ENCODE results near the gene GID8.

Gene GID8

DNA sequence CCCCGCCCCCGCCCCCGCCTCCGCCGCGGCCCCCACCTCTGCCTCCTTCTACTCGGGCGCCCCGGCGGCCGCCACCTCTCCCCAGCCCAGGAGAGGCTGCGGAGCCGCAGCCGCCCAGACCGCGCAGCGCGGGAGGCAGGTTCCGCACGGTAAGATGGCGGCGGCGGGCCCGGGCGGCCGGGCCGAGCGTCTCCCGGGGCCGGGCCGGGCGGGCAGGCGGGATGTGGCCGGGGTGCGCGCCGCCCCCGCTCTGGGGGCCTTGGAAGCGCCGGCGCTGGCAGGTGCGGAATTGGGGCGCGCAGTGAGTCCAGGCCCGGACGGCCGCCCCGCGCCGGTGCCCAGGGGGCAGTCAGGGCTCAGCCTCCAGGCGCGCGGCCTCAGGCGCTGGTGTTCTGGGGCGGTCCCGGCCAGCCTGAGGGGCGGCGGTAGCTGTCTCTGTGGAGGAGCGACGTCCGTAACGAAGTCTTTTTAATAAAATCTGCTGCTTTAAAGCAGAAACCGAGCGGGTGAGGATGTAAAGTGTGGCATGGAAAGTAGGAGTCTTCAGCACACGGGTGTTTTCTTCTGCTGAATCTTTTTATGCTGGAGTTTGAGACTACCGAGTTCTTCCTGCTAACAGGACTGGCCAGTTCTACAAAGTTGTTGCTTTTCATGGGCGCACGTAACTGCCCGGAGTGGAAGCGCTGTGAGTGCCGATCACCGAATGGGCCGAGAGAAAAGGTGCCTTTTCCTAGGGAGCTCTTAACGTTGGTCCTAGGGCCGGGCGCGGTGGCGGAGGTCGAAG is at the start of gene GID8:
TSS of gene GID8 (plus strand) at position 43 of the 784 bp plus-strand sequence. CDS start 3,356 bp downstream, outside the sequence.
- in situ Hi-C loops (cut with MboI; ENCODE audit: low sequenced_read_pairs) = no loop called here

DNA sequence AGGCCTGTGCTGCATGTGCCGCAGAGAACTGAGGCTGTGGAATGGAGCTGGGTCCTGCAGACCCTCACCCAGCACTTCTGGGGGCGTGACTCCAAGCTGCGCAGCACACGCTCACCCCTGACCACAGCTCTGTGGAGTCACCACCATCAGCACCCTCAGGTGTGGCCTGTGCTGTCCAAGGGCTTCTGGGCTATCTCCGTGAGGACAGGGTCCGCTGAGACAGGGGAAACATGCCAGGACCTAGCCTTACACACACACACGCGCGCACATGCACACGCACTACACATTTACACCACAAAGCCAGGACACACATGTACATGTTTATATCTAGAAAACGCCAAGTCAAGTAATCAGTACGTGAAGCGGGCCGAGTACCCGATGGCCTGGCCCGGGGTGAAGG is 49.5 kb upstream of the GID8 start:
- in situ Hi-C loops (cut with MboI; ENCODE audit: low sequenced_read_pairs) = no loop called here

DNA sequence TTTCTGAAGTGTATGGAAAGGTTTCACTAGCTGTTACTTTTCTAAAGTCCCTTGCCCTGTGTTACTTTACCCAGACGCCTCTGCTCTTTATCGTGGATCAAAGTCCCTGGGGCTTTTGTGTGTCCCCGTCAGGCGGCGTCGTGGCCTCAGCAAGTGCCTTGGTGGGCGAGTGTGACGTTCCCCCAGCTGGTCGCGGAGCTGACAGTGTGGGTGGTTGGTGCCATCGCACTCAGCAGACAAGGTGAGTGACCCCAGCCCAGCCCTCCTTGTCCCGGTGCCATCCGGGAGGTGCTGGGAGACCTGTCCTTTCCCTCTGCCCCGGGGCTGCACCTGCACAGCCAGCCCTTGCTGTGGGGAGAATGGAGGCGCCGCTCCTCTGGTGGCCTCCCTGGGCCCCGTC is 49.0 kb upstream of the GID8 start:
- in situ Hi-C loops (cut with MboI; ENCODE audit: low sequenced_read_pairs) = no loop called here

DNA sequence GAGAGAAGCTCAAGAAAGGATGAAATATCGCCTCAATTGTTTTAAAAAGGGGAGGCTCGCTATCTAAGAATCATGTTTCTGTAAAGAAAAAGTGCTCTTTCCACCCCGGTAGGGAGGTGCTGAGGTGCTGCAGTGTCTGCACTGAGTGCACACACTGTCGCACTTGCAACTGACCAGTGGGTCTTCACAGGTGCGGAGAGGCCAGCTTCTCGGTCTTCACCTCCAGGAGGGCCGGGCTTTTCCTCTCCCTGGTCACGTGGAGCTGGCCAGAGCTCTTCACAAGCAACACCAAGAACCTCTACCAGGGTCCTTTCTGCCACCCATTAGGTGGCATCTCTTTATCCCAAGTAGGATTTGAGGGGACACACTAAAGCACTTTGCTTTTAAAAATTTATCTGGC is 48.5 kb upstream of the GID8 start:
- in situ Hi-C loops (cut with MboI; ENCODE audit: low sequenced_read_pairs) = no loop called here

DNA sequence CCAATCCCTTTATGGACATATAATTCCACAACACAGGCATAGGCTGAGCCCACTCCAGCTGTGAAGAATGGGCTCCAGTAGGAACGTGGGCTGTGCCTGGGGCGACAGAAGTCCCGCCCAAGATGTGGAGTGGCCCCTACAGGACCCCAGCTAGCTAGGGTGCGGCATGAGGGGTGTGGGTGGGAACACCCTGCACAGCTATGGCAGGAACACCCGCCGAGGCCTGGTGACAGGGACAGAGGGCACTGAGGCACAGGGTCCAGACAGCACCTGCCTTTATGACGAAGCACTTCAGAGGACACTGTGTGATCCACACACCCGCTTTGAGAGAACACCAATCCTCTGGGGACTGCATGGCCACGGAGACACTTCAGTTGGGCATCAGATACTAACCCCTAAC is 48.1 kb upstream of the GID8 start:
- in situ Hi-C loops (cut with MboI; ENCODE audit: low sequenced_read_pairs) = no loop called here

DNA sequence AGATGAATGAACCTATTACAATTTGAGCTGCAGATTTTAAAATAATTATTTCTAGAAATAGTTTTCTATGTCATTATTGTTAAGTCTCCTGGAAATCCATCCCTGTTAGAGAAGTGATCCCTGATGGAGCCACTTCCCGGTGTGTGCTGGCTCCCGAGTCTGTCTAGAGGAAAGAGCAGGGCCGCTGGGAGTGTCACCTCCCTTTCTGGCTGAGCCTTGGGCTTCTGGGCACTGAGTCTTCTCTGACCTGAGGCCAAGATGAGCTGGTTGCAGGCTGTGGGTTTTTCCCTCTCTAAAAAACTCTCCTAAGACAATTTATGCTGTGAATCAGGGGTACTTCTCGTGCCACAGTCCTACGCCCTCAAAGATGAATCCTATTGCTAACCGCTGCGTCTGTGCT is 47.5 kb upstream of the GID8 start:
- in situ Hi-C loops (cut with MboI; ENCODE audit: low sequenced_read_pairs) = no loop called here

DNA sequence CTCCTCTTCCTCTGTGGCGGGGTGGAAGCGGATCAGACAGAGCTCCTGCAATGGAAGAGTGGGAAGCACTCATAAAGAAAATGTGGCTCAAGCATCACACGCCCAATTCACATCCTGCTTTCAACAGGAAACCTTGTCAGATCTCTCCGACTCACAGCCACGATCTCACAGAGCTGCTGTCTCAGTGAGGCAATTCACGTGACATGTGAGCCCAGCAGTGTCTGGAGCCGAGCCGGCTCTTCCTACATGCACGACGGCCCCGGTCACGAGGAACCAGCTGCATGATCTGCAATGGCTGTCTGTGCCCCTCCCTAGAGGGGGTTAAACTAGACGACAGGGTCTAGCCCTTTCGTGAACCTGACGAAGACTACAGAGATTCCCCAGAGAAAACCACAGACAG is 46.8 kb upstream of the GID8 start:
- in situ Hi-C loops (cut with MboI; ENCODE audit: low sequenced_read_pairs) = no loop called here

DNA sequence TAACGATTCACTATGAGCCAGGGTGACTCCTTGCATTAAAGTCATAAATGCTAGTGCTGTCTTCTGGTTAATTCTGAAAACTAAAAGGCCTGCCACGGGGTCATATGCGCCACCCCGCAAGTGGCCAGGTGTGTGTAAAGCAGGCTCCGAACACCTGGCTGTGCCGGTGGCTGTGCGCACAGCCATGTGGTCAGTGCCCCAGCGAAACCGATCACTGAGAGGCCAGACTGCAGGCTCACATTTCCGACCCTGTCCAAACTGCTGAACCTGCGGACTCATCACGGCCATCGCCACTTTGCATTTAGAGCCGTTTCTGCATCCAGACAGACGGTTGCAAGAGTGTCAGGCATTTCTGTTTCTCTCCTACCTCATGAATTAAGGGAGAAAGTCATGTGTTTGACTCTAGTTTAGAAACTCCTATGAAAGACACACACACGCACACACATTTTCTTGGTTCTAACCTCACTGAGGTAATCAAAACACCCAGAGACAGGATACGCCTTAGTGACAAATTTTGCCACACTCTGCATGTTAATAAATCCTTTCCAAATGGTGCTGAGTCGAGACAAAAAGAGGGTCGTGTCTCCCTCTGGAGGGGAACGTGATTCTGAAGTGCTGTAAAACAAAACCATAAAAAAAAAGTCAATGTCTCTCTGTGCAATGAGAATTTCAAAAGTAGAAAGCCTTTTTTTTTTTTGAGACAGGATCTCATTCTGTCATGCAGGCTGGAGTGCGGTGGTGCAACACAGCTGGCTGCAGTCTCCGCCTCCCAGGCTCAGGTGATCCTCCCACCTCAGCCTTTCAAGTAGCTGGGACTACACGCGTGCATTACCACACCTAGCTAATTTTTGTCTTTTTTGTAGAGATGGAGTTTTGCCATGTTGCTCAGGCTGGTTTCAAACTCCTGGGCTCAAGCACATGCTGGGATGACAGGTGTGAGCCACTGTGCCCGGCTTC is 45.3 kb upstream of the GID8 start:
- in situ Hi-C loops (cut with MboI; ENCODE audit: low sequenced_read_pairs) = no loop called here

DNA sequence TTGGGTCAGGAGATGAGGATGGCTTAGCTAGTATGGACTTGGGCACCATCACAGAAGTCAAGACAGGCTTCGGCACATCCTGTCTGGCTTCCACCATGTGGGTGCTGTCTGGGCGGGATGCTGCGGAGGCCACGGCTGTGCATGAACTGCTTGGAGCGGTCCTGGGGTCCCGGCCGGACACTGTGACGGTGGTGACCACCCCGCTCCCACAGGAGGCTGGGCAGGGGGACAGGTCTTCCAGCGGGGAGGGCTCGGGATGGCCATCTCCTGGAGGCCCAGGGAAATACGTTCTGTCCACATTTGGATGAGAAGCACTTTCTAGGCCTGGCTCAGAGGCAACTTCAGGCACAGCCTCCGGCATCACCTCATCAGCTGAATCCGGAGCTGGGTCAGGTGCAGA is 44.2 kb upstream of the GID8 start:
- in situ Hi-C loops (cut with MboI; ENCODE audit: low sequenced_read_pairs) = no loop called here

DNA sequence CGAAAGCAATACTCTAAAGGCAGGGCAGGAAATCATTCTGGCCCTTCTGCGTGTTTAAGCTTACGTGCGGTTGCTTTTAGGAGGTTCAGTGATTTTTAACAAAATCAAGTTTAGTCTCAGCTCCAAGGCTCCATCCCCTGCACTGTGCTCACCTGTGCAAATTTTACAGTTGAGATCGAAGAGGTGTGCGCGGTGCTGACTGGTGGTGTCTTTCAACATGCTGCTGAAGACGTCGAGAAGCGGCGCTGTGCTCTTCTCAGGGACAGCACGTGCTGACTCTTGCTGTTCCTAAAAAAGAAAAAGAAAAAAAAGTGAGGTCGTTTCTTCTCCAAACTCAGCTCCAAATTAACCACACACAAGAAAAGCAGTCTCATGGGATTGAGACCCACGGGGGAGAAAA is 43.7 kb upstream of the GID8 start:
- in situ Hi-C loops (cut with MboI; ENCODE audit: low sequenced_read_pairs) = no loop called here

DNA sequence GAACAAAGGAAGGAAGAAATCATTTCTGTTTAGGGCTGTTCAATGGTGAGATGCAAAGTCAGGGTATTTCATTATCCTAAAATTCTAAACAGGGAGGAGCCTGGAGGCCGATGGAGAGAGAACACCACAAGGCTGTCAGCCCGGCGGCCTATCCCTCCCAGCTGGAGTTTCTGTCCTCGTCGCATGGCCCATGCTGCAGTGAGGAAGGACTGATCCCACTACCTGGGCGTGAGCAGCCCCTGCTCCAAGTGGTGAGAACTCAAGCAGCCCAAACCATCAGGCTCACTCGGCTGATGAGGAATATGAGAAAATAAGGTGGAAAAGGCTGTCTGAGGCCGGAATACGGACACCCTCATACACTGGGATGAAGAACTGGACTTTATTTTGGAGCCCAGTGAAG is 42.4 kb upstream of the GID8 start:
- in situ Hi-C loops (cut with MboI; ENCODE audit: low sequenced_read_pairs) = no loop called here

DNA sequence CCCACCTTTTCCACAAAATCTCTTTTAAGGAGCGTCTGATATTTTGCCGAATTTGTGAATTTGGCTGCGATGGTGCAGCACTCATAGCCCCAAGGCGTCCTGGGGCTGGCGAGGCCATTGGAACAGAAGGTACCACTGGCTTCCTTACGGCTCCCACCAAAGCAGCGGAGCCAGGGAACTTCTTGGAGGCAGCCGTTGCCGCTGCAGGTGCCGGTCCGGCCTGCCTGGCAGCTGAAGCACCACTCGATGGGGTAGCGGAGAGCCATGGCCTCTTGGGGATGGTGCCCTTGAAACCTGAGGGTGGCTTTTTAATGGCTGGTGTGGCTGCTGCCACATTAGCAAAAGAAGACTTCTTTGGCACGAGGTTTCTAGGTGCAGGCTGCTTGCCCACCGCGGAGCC is 41.4 kb upstream of the GID8 start:
- in situ Hi-C loops (cut with MboI; ENCODE audit: low sequenced_read_pairs) = no loop called here

DNA sequence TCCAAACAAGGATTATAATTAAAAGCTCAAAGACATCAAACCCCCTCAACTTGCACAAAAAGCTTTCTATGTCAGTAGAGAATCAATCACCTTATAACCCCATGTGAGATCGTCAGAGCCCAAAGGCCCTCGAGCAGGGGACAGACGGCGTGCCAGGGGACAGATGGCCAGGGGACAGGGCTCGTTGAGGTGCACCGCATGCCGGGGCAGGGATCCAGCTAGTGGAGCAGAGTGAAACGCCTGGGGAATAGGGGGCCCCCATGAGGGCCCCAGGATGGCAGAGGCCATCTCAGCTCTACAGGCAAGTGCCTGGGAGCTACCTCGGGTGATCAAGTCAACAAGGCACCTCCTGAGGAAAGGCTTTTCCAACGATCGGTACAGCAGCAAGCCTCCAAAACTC is 40.3 kb upstream of the GID8 start:
- in situ Hi-C loops (cut with MboI; ENCODE audit: low sequenced_read_pairs) = no loop called here

DNA sequence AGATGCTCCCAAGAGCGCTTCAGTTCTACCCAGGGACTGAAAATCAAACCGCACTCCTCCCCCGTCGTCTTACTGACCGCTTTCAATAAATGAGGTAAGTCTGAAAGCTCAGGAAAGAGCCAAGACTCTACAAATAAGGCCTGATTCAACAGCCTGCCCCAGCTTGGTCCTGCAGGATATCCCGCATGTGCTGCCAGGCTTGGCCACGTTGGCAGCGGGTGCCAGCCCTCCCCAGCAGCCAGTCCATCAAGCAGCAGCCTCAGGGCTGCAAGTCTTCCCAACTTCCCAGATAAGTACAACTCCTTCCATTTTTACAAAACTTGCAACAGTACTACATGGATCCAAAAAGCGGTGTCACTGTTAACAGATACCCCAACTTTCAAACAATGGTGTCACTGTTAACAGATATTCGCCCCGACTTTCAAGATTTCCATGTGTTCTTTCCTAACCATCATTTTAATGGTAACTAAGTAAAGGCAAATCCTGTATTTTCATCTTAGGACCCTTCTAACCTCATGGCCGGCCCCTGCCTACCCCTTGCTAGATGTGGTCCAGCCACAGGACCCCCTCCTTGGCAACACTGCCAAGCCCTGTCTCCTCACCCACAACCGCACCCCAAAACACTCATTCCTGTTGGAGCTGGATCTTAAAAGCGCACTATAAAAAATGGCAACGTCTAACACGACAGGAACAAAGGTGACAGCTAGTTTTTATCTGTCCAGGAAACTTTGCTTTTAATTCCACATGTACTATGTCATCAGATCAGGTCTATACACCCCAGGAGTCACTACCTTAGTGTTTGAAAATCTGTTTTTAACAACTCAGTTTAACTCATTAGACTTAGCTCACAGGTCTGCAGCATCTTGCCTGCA is 39.6 kb upstream of the GID8 start:
- in situ Hi-C loops (cut with MboI; ENCODE audit: low sequenced_read_pairs) = no loop called here

DNA sequence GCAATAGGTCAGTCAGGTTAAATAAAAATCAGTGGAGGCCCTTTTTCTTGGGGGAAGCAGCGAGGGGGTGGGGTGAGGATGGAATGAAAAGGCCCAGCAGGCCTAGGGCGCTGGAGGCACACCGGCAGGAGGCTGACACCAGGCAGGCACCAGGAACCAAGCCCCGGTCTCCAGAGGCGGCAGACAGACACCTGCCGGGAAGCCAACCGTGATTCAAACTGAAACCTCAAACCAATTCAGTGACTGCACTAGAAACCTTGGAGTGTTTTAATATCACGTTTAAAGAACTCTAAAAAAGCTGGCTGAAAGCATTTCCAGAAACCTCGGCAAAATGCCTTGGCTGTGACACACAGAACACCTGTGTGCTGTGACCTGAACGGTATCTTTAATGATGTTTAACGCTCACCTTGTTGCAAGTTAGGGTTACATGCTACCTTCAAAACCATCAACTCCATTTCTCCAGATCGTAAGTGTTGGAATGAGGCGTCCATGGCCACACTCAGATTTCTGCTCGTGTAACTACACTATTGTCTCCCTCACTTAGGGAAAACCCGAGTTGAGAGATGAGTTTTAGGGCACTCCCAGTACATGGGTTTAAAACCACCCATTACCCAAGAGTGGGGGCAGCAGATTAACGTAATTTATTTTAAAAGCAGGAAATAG is 38.8 kb upstream of the GID8 start:
- in situ Hi-C loops (cut with MboI; ENCODE audit: low sequenced_read_pairs) = no loop called here

DNA sequence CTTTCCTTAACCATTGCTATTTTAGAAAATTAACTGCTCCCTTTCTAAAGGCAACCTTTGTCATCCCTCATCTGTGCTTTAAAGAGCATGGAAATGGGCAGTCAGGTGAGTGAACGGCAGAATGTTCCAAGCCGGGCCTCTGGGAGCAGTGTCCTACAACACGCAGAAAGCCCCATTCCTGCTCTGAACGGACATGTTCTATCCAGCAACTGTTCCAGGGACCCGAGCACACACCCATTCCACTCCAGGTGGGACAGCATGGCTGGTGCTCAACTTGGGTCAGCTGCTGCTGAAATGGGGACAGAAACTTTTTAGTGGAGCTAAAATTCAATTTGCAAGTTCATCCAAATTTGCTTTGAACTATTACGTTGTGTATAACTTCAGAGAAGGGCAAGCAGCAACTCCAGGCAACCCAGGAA is 38.3 kb upstream of the GID8 start:
- in situ Hi-C loops (cut with MboI; ENCODE audit: low sequenced_read_pairs) = no loop called here

DNA sequence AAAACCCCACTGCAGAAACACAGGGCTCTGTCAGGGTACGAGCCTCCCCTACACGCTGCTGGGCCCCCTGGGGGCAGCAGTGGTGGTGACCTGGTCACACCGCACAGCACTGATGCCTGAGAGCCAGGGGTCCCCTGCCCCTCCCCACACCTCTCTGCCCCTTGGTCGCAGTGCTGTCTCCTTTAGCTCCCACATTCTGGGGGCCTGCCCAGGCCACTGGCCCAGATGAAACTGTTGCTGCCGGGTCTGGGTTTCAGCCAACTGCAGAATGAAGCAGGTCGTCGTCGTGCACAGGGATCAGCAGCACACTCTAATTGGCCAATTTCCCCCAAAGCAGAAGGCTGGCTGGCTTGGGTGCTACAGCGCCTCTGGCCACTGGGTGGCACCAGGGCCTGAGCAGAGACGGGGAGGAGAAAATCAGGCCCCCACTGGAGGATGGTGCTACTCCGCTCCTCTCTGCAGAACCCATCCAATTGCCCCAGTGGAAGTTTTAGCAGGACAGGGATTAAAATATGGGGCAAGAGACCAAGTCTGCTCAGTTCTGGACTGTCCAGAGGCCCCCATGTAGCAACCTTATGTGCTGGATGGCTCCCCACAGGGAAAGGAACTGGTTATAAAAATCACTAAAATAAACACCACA is 37.8 kb upstream of the GID8 start:
- in situ Hi-C loops (cut with MboI; ENCODE audit: low sequenced_read_pairs) = no loop called here

DNA sequence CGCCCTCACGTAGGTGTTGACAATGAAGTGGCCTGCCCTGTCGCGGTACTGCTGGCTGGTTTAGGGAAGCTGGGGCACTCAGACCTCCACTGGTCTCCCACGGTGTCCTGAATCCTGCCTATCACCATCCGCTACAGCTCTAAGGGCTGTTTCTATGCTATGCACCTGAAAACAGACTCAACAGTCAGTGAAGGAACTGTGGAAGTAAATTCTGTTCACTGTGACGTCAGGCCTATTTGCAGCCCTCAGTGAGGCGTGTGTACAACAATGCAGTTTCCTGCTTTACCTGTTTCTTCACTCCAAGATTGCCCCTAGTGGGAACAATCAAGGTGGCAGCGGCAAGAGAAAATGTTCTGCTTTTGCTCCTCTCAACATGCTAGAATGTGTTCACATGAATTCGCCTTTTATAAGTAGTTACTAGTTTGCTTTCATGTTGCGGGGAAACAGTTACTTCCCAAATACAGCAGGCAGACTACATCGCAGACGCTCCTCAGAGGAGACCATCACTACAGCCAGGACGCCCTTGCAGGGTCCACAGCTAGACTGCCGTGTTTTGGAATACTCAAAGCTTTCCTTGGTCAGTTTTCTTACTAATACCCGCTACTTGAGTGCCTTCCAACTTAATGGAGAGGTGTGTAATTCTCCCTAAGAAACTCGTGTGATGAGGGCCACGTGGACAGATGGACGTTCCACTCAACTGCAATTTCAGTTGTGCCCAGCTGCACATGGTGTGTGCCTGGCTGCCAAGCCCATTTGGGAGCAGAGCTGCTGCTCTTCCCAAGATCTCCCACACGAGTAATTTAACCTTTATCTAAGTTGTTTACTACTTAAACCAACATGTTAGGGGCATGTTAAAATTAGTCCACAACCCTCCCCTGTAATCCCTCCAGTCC is 37.0 kb upstream of the GID8 start:
- in situ Hi-C loops (cut with MboI; ENCODE audit: low sequenced_read_pairs) = no loop called here

DNA sequence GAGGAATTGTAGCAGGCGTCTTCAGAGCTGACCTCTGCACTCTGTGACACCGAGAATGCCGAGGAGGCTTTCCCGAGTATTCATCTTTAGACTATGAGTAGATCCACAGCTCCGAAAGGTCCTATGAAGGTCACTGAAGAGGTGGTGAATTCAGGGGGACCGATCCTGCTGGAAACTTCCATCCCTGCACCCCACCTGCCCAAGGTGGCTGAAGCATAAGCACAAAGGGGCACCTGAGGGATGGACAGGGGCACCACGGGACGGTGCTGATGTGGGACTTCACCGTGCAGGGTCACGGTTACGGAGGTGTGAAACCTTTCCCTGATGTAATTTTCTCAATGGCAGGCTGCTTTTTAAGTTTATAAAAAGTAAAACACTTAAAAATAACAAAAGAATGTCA is 36.1 kb upstream of the GID8 start:
- in situ Hi-C loops (cut with MboI; ENCODE audit: low sequenced_read_pairs) = no loop called here
